HL-60 (cell line): ENCODE results near the gene RASGEF1B.

Source experiments
- CTCF ChIP-seq: IDR thresholded peaks from one replicate; pipeline ENCODE4 v1.5.1; 2011; ENCODE audit warnings: low read length, control low read depth, inconsistent platforms; ENCODE audit not compliant: insufficient read depth
- GABPA ChIP-seq: IDR thresholded peaks from 2 replicates; pipeline ENCODE4 v1.6.1; 2012; ENCODE audit warnings: low read depth
- POLR2AphosphoS5 ChIP-seq: IDR thresholded peaks from 2 replicates; pipeline ENCODE4 v1.6.1; 2012; ENCODE audit warnings: low read depth
- REST ChIP-seq: IDR thresholded peaks from 2 replicates; pipeline ENCODE4 v1.6.1; 2012; ENCODE audit warnings: low read depth; ENCODE audit not compliant: insufficient replicate concordance
- SPI1 ChIP-seq: IDR thresholded peaks from 2 replicates; pipeline ENCODE4 v1.6.1; 2012; ENCODE audit warnings: low read depth, mild to moderate bottlenecking, borderline replicate concordance

GRCh38 chr4:81482326-81482725, 10.6 kb upstream of the RASGEF1B start:
- TF ChIP-seq CTCF = no peak
- TF ChIP-seq POLR2AphosphoS5 = no peak
- TF ChIP-seq REST = no peak
- TF ChIP-seq GABPA = no peak
- TF ChIP-seq SPI1 = peak; percentile 45; the same call in 1 of the 2 replicates
